PC-9 (cell line): ENCODE results near the gene GPR119. TPM values are rescaled to one million over a fixed set of nuclear protein-coding genes. Genes with fewer than 3 reads are reported as not detected.
"Not testable (repeated sequence)": the region's sequence is repeated elsewhere in the genome, so short reads cannot be mapped to it uniquely, and the experiment has no call there.

Experiments
- Bru-seq: library from RNA; stranded (reverse); fragments of 400-500 nt; gene quantifications from one replicate; lab custom pipeline; 2021; lab: Mats Ljungman, UMichigan
- BruChase-seq, 2 experiments: library from RNA; stranded (reverse); fragments of 400-500 nt; gene quantifications; one replicate each; lab custom pipeline; 2021; lab: Mats Ljungman, UMichigan
- BruUV-seq: library from RNA; stranded (reverse); fragments of 400-500 nt; replicated peaks from 2 replicates; lab custom pipeline; 2021; lab: Mats Ljungman, UMichigan
- CTCF ChIA-PET: fragments of 300-600 bp; sonication (Branson Sonifier 250); formaldehyde crosslinking; loops from one replicate; lab custom pipeline; 2022; ENCODE audit warnings: antibody characterized with exemption; lab: Charles Lee
- POLR2A ChIA-PET: fragments of 300-600 bp; sonication (Branson Sonifier 250); formaldehyde crosslinking; loops from one replicate; lab custom pipeline; 2022; ENCODE audit warnings: antibody characterized with exemption; ENCODE audit not compliant: unreplicated experiment; lab: Charles Lee
- DNase-seq, 2 experiments: peaks; one replicate each; pipeline versions ENCODE4 v3.0.0 to v3.0.0-alpha.2; 2015 to 2022; ENCODE audit warnings: mixed read lengths in 1 of 2
- H2AFZ ChIP-seq: fragments of 200-600 bp; sonication (generic); 2 replicates; pipeline ENCODE4 v1.8.1; 2017; ENCODE audit warnings: antibody characterized with exemption
- H3F3A ChIP-seq: fragments of 200-600 bp; sonication (generic); 2 replicates; pipeline ENCODE4 v1.8.1; 2017; ENCODE audit warnings: antibody characterized with exemption, mild to moderate bottlenecking, low read depth; ENCODE audit not compliant: insufficient read depth
- H3K27ac ChIP-seq: fragments of 200-600 bp; sonication (generic); 2 replicates; pipeline ENCODE4 v1.6.1; 2016; ENCODE audit warnings: mixed run types
- H3K27me3 ChIP-seq: fragments of 200-600 bp; sonication (generic); 2 replicates; pipeline ENCODE4 v1.6.1; 2016; ENCODE audit warnings: low read depth, mixed run types; ENCODE audit not compliant: insufficient read depth
- H3K36me3 ChIP-seq: fragments of 200-600 bp; sonication (generic); 2 replicates; pipeline ENCODE4 v1.6.1; 2016; ENCODE audit warnings: low read depth, mixed run types
- H3K4me1 ChIP-seq: fragments of 200-600 bp; sonication (generic); replicated peaks from 2 replicates; pipeline ENCODE4 v1.6.1; 2016; ENCODE audit warnings: mixed run types; ENCODE audit not compliant: insufficient read depth
- H3K4me2 ChIP-seq: fragments of 200-600 bp; sonication (generic); 2 replicates; pipeline ENCODE4 v1.6.1; 2017; ENCODE audit warnings: mixed run types
- H3K4me3 ChIP-seq: fragments of 200-600 bp; sonication (generic); 2 replicates; pipeline ENCODE4 v1.6.1; 2016; ENCODE audit warnings: mixed run types
- H3K79me2 ChIP-seq: fragments of 200-600 bp; sonication (generic); 2 replicates; pipeline ENCODE4 v1.6.1; 2017; ENCODE audit warnings: low read depth, mixed run types
- H3K9me2 ChIP-seq: fragments of 200-600 bp; sonication (generic); 2 replicates; pipeline ENCODE4 v1.8.1; 2017; ENCODE audit warnings: mild to moderate bottlenecking; ENCODE audit not compliant: insufficient read depth
- H3K9me3 ChIP-seq: fragments of 200-600 bp; sonication (generic); 2 replicates; pipeline ENCODE4 v1.8.1; 2016; ENCODE audit warnings: low read depth; ENCODE audit not compliant: insufficient read depth
- H4K20me1 ChIP-seq: fragments of 200-600 bp; sonication (generic); 2 replicates; pipeline ENCODE4 v1.8.1; 2017; ENCODE audit not compliant: insufficient read depth
- EZH2 ChIP-seq: fragments of 200-600 bp; sonication (generic); IDR thresholded peaks from 2 replicates; pipeline ENCODE4 v1.8.0; 2017; ENCODE audit warnings: antibody characterized with exemption, low read depth
- intact Hi-C: fragments of 100-400 bp; cut with micrococcal nuclease; formaldehyde crosslinking; loops from one replicate; pipeline ENCODE4 v1.10.0; 2022; ENCODE audit not compliant: unreplicated experiment
- long read RNA-seq: library from polyadenylated mRNA; stranded (forward); transcript quantifications from one replicate; pipeline ENCODE4 v2.0.0, GENCODE V29; 2022
- total RNA-seq: library from RNA; stranded (reverse); gene quantifications from 2 replicates; pipeline ENCODE4 v1.2.3, GENCODE V29; 2021
- TF ChIP-seq, protein P1 (sequence below): fragments of 200-600 bp; sonication (generic); conservative IDR thresholded peaks from 2 replicates; pipeline ENCODE4 v1.6.1; 2017; ENCODE audit warnings: mixed run types, antibody characterized with exemption, mild to moderate bottlenecking, moderate library complexity

Gene GPR119
- total RNA-seq: not detected in 2 replicates
- Bru-seq, nascent RNA: not detected
- not detected for BruChase-seq, experiment 1, labeled RNA remaining after a 2-hour chase
- not detected for BruChase-seq, experiment 2, labeled RNA remaining after a 6-hour chase
- long read RNA-seq: 0 reads

DNA sequence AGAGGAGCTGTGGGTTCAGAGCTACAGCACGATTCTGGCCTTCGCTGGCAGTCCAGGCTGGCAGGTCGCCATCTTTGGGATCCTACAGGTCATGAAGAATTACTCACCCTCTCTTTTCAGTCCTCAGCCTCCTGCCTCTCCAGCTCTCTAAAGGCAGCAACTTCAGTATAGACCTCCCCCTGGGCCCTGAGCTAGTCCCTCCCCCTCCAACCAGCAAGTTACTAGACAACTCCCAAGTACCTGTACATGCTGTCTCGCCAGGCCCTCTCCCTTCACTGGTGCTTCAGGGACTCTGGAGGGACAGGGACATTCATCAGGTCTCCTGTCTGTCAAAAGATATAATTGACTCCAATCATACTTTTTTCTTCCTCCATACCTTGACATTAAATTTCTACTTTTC is at the start of gene GPR119:
Gene GPR119 (minus strand): TSS at position 155 of the 400 bp plus-strand sequence. CDS start 227 bp downstream, outside the sequence.
- intact Hi-C loops: no loop called here
- CTCF ChIA-PET: interaction anchor here (0.8 kb wide), 1 partner anchor 306 kb away, joined by 4 read pairs; no protein-coding TSS in a partner anchor
- H3K9me3 ChIP-seq: no peaks in the 10 kb centered on the region
- no peaks in the 10 kb centered on the region for H4K20me1 ChIP-seq
- no peak within 1 kb of the TSS for H3K4me3 ChIP-seq
- DNase-seq: no peak
- TF ChIP-seq, protein P1, sequence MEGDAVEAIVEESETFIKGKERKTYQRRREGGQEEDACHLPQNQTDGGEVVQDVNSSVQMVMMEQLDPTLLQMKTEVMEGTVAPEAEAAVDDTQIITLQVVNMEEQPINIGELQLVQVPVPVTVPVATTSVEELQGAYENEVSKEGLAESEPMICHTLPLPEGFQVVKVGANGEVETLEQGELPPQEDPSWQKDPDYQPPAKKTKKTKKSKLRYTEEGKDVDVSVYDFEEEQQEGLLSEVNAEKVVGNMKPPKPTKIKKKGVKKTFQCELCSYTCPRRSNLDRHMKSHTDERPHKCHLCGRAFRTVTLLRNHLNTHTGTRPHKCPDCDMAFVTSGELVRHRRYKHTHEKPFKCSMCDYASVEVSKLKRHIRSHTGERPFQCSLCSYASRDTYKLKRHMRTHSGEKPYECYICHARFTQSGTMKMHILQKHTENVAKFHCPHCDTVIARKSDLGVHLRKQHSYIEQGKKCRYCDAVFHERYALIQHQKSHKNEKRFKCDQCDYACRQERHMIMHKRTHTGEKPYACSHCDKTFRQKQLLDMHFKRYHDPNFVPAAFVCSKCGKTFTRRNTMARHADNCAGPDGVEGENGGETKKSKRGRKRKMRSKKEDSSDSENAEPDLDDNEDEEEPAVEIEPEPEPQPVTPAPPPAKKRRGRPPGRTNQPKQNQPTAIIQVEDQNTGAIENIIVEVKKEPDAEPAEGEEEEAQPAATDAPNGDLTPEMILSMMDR: no peak
- no peak for TF ChIP-seq EZH2
- no peaks in the 10 kb centered on the region for H3K36me3 ChIP-seq
- BruUV-seq: no TSS peak
- no peak within 1 kb of the TSS for H2AFZ ChIP-seq
- POLR2A ChIA-PET: no interaction called here
- no peaks in the 10 kb centered on the region for H3K4me1 ChIP-seq
- H3F3A ChIP-seq: no peaks in the 10 kb centered on the region
- H3K27ac ChIP-seq: no peak within 1 kb of the TSS
- no peaks in the 10 kb centered on the region for H3K79me2 ChIP-seq
- H3K27me3 ChIP-seq: peaks cover 13% of the 10 kb centered on the region
- no peak within 1 kb of the TSS for H3K4me2 ChIP-seq
- no peaks in the 10 kb centered on the region for H3K9me2 ChIP-seq

DNA sequence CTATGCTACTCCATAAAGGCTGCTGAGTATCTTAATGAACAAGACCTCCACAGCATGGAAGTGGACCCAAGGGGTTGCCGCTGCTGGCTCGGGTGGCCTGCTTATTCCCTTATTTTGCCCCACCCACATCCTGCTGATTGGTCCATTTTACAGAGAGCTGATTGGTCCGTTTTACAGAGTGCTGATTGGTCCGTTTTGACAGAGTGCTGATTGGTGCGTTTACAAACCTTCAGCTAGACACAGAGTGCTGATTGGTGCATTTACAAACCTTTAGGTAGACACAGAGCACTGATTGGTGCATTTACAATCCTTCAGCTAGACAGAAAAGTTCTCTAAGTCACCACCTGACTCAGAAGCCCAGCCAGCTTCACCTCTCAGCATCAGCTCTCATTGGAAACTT is 43.8 kb upstream of the GPR119 start:
- intact Hi-C loops, H3K4me1 ChIP-seq, H3K9me3 ChIP-seq, H3K27ac ChIP-seq, DNase-seq, POLR2A ChIA-PET, H3K4me3 ChIP-seq, H2AFZ ChIP-seq, CTCF ChIA-PET, H3K79me2 ChIP-seq, H3K9me2 ChIP-seq, BruUV-seq, H4K20me1 ChIP-seq, H3K4me2 ChIP-seq, H3K36me3 ChIP-seq, H3F3A ChIP-seq: not testable (repeated sequence)
- H3K27me3 ChIP-seq: peaks cover 90% of the 10 kb centered on the region

DNA sequence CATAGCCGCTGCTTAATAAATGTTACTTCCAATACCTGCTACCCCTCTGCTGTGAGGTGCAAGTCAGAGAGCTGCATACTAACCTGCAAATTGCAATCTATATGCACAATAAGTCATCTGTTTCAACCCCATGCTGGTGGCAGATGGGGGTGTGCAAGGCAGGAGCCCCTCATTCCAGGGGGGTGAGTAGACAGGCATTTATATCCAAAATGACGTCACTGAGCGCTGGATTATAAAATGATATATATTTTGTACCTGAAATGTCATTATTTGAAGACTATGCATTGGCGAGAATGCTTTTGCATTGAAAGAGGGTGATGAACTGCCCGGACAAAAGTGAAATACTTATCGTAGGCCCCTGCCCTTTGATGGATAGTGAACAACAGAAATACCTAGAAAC is 41.1 kb upstream of the GPR119 start:
- Histone ChIP-seq H3K4me1 (no peaks in the 10 kb centered on the region), H3K9me3 (no peaks in the 10 kb centered on the region), H3K27me3 (peaks cover 73% of the 10 kb centered on the region), H3K36me3 (no peaks in the 10 kb centered on the region), H3K79me2 (no peaks in the 10 kb centered on the region), H4K20me1 (no peaks in the 10 kb centered on the region), H3F3A (no peaks in the 10 kb centered on the region), H3K27ac (no peak overlapping the region), H3K4me3 (no peak overlapping the region), H3K4me2 (no peak overlapping the region), H2AFZ (no peak overlapping the region), H3K9me2 (no peaks in the 10 kb centered on the region)
- ChIA-PET POLR2A (no interaction called here), CTCF (no interaction called here)
- no peak for DNase-seq
- BruUV-seq: no TSS peak
- intact Hi-C loops: no loop called here
- TF ChIP-seq, protein P1: no peak
- TF ChIP-seq EZH2: no peak

DNA sequence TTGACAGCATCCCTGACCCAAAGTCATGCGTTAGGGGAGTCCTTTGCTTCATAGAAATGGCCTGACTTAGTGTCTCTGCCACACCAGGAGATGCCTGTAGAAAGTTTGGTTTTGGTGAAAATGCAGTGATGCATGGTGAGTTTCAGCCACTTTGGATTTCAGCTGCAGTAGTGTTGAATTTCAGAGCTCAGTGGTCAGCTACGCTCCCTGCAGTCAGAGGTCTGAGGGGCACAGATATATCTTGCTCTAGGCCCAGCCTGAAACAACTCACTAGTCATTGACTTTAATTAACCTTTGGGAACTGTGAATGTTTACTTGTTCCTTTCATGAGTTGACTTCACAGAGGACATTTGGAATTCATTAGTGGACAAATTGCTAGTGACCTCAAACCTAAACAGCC is 33.8 kb upstream of the GPR119 start:
- Histone ChIP-seq H3K4me3 (no peak overlapping the region), H3K27ac (no peak overlapping the region), H3K4me1 (no peaks in the 10 kb centered on the region), H3K79me2 (no peaks in the 10 kb centered on the region), H3K9me3 (no peaks in the 10 kb centered on the region), H2AFZ (no peak overlapping the region), H4K20me1 (no peaks in the 10 kb centered on the region), H3K4me2 (no peak overlapping the region), H3K9me2 (no peaks in the 10 kb centered on the region), H3F3A (no peaks in the 10 kb centered on the region; the same call in 1 of the 2 replicates), H3K27me3 (peaks cover 9% of the 10 kb centered on the region; the same call in 1 of the 2 replicates), H3K36me3 (no peaks in the 10 kb centered on the region; the same call in 1 of the 2 replicates)
- no peak for DNase-seq
- TF ChIP-seq EZH2: no peak
- TF ChIP-seq, protein P1: no peak
- intact Hi-C loops: no loop called here
- BruUV-seq: no TSS peak
- ChIA-PET POLR2A (no interaction called here), CTCF (no interaction called here)
